HG03460 (cell line): ENCODE measurements around the gene ZC3H12C.
"Not testable (repeated sequence)": the region's sequence is repeated elsewhere in the genome, so short reads cannot be mapped to it uniquely, and the experiment has no call there.

Experiments
- ATAC-seq: cut with Tn5 transposase; IDR thresholded peaks from one replicate; pipeline ENCODE4 v1.9.1; 2021; ENCODE audit not compliant: unreplicated experiment

ZC3H12C gene

DNA sequence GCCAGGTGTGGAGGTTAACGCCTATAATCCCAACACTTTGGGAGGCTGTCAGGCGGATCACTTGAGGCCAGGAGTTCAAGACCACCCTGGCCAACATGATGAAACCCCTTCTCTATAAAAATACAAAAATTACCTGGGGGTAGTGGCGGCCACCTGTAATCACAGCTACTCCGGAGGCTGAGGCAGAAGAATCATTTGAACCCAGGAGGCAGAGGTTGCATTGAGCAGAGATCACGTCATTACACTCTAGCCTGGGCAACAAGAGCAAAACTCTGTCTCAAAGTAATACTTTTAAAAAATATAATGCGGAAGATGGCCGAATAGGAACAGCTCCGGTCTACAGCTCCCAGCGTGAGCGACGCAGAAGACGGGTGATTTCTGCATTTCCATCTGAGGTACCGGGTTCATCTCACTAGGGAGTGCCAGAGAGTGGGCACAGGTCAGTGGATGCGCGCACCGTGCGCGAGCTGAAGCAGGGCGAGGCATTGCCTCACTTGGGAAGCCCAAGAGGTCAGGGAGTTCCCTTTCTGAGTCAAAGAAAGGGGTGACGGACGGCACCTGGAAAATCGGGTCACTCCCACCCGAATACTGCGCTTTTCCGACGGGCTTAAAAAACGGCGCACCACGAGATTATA lies 115.6 kb downstream of the ZC3H12C start:
- ATAC-seq, result not testable (repeated sequence)

- ATAC-seq, result not testable (repeated sequence)
Observed at GRCh38 chr11:110209313-110209694, 116.1 kb downstream of the ZC3H12C start.

GRCh38 chr11:110217223-110217877 lies 124.2 kb downstream of the ZC3H12C start:
- no peak for ATAC-seq

- no peak for ATAC-seq
Observed at GRCh38 chr11:110217936-110218335, 124.7 kb downstream of the ZC3H12C start.

GRCh38 chr11:110219006-110219785 lies 126.0 kb downstream of the ZC3H12C start:
- ATAC-seq, result no peak
